Kidney (tissue), 14 donors: Measurements from ENCODE around the gene BAMBI. TPM values are rescaled to one million over a fixed set of nuclear protein-coding genes. Genes with fewer than 3 reads are reported as not detected.

ENCODE experiments used
- DNase-seq, 5 donors: peaks; one replicate each; pipeline ENCODE4 v3.0.0-alpha.2; 2013 to 2020
- FAIRE-seq: peaks from 2 replicates; lab custom pipeline; 2012; peaks lifted over from hg19 to GRCh38; lab: Jason Lieb, UNC
- H3K27ac ChIP-seq, 2 donors: one replicate each; pipeline ENCODE4 v1.7.0; 2013; ENCODE audit warnings: low read depth in 2 of 2, low read length in 2 of 2, inconsistent platforms in 1 of 2
- H3K27me3 ChIP-seq: one replicate; pipeline ENCODE4 v1.7.1; 2013; ENCODE audit warnings: low read length, inconsistent platforms; ENCODE audit not compliant: control insufficient read depth, insufficient read depth
- H3K36me3 ChIP-seq, 3 donors: one replicate each; pipeline versions ENCODE4 v1.7.0 to v1.7.1; 2013; ENCODE audit warnings: low read length in 3 of 3, control low read depth in 1 of 3, inconsistent platforms in 1 of 3; ENCODE audit not compliant: insufficient read depth in 3 of 3, control insufficient read depth in 2 of 3
- H3K4me1 ChIP-seq, 3 donors: one replicate each; pipeline versions ENCODE4 v1.7.0 to v1.7.1; 2013; ENCODE audit warnings: low read length in 3 of 3, inconsistent platforms in 1 of 3, low read depth in 1 of 3; ENCODE audit not compliant: control insufficient read depth in 2 of 3, insufficient read depth in 2 of 3
- H3K4me3 ChIP-seq, 3 donors: one replicate each; pipeline versions ENCODE4 v1.7.0 to v1.8.1; 2013; ENCODE audit warnings: low read length in 3 of 3, control low read depth in 1 of 3, inconsistent platforms in 1 of 3
- H3K9ac ChIP-seq, 3 donors: one replicate each; pipeline versions ENCODE4 v1.7.0 to v1.7.1; 2013; ENCODE audit warnings: low read length in 3 of 3, control low read depth in 1 of 3, inconsistent platforms in 1 of 3
- H3K9me3 ChIP-seq, 3 donors: one replicate each; pipeline versions ENCODE4 v1.7.0 to v1.7.1; 2013; ENCODE audit warnings: low read length in 3 of 3, control low read depth in 1 of 3, inconsistent platforms in 1 of 3; ENCODE audit not compliant: control insufficient read depth in 2 of 3, insufficient read depth in 1 of 3
- CTCF ChIP-seq: IDR thresholded peaks from 3 replicates; pipeline ENCODE4 v1.5.1; 2012; ENCODE audit warnings: mild to moderate bottlenecking, moderate library complexity, borderline replicate concordance; ENCODE audit not compliant: insufficient read depth; ENCODE audit errors: extremely low read depth
- intact Hi-C: fragments of 100-400 bp; cut with DNase I; formaldehyde crosslinking; loops from one replicate; pipeline ENCODE4 v1.11.1; 2022
- polyA plus RNA-seq: library from polyadenylated mRNA; stranded (reverse); fragments of 350-450 nt; fragmentation: Illumina TruSeq; extraction: RNeasy Lipid Tissue Mini Kit (QIAGEN cat#74804); gene quantifications from one replicate; pipeline ENCODE4 v1.2.3, GENCODE V29; 2014; ENCODE audit warnings: low read depth, low replicate concordance; ENCODE audit not compliant: insufficient read depth
- total RNA-seq: library from RNA; stranded (reverse); fragmentation: NEBNext Ultra II Directional; extraction: Animal tissue kit (Norgen Biotek cat#: 25700); gene quantifications from one replicate; pipeline ENCODE4 v1.2.1, GENCODE V29; 2021
- donor health status: control.
- donor health status: control.
- donor health status: control.
- donor health status: control.
- donor health status: control.
- donor health status: DM: yes; HTN: yes; CAD: no.
- donor health status: Normal renal cell carcinoma (clear cell type).

BAMBI gene
- total and polyA plus RNA-seq, 2 donors from 2014 or later, result 19.5 to 21.1 TPM

GRCh38 chr10:28669227-28670173 lies 7.8 kb upstream of the BAMBI start:
- no peak for FAIRE-seq
- H3K9ac ChIP-seq, result peak overlapping the region in 1 of 3 donors; percentile 82
- H3K27me3 ChIP-seq, result peaks cover 5% of the 10 kb centered on the region

GRCh38 chr10:28674782-28675181 lies 2.5 kb upstream of the BAMBI start:
- FAIRE-seq, result no peak

More at GRCh38 chr10:28669227-28670173, 7.8 kb upstream of the BAMBI start:
- H3K27ac ChIP-seq, result no peak overlapping the region
- peak overlapping the region; percentile 66 to 84 (median 80) for H3K4me3 ChIP-seq
- TF ChIP-seq CTCF, result no peak
- H3K4me1 ChIP-seq, result peaks cover 0 to 4% (median 0%) of the 10 kb centered on the region in 3 donors
- intact Hi-C loops, result loop anchor here (10.0 kb wide), 3 partner anchors 325 to 635 kb away; no protein-coding TSS in a partner anchor
- DNase-seq, result no peak
- no peaks in the 10 kb centered on the region for H3K9me3 ChIP-seq
- no peaks in the 10 kb centered on the region for H3K36me3 ChIP-seq

GRCh38 chr10:28676326-28676967 lies 874 bp upstream of the BAMBI start:
- Histone ChIP-seq H3K27ac (no peak overlapping the region), H3K4me1 (peaks cover 0 to 3% (median 2%) of the 10 kb centered on the region in 3 donors), H3K9ac (peak overlapping the region in 2 of 3 donors; percentile 1 to 48), H3K27me3 (no peaks in the 10 kb centered on the region), H3K9me3 (no peaks in the 10 kb centered on the region), H3K4me3 (peak overlapping the region; percentile 35 to 53 (median 44)), H3K36me3 (no peaks in the 10 kb centered on the region)
- peak in 3 of 5 donors; percentile 36 to 61 (median 56) for DNase-seq
- TF ChIP-seq CTCF, result no peak
- intact Hi-C loops, result no loop called here
- FAIRE-seq, result no peak

More at GRCh38 chr10:28674782-28675181, 2.5 kb upstream of the BAMBI start:
- no peak overlapping the region for H3K27ac ChIP-seq
- H3K36me3 ChIP-seq, result no peaks in the 10 kb centered on the region
- H3K4me3 ChIP-seq, result no peak overlapping the region
- intact Hi-C loops, result no loop called here
- no peak for DNase-seq
- H3K27me3 ChIP-seq, result peaks cover 2% of the 10 kb centered on the region
- no peak for TF ChIP-seq CTCF
- H3K9ac ChIP-seq, result no peak overlapping the region
- H3K9me3 ChIP-seq, result no peaks in the 10 kb centered on the region
- H3K4me1 ChIP-seq, result peaks cover 0 to 2% (median 0%) of the 10 kb centered on the region in 3 donors
